K562 (cell line): Measurements from ENCODE around the gene FIBP. TPM values are rescaled to one million over a fixed set of nuclear protein-coding genes. Genes with fewer than 3 reads are reported as not detected.

ENCODE experiments used
- ATAC-seq: fragments of 200-7000 bp; cut with Tn5 transposase; 3 replicates; pipeline ENCODE4 v1.9.1; 2020; ENCODE audit warnings: moderate library complexity
- BruUV-seq: library from RNA; stranded (reverse); fragments of 400-500 nt; replicated peaks from 2 replicates; lab custom pipeline; 2021; lab: Mats Ljungman, UMichigan
- CTCF ChIA-PET: fragments of 300-600 bp; formaldehyde crosslinking; extraction: SDS; loops from one replicate; lab custom pipeline; 2021; ENCODE audit warnings: low intra/inter-chr PET ratio; lab: Yijun Ruan, JAX
- POLR2A ChIA-PET: fragments of 300-600, 350-650 bp; sonication (Branson Sonifier 250); formaldehyde crosslinking; extraction: SDS; loops from one replicate; lab custom pipeline; 2021; ENCODE audit warnings: antibody characterized with exemption, inconsistent platforms; lab: Yijun Ruan, JAX
- DNase-seq, 4 experiments: peaks; one replicate each; pipeline versions ENCODE4 v3.0.0 to v3.0.0-alpha.2; 2011 to 2018; ENCODE audit warnings: low spot score in 3 of 4, mixed read lengths in 3 of 4; ENCODE audit errors: extremely low read depth in 1 of 4
- FAIRE-seq: peaks from 2 replicates; lab custom pipeline; 2011; peaks lifted over from hg19 to GRCh38; lab: Jason Lieb, UNC
- H2AFZ ChIP-seq: 2 replicates; pipeline ENCODE4 v1.6.0; 2011; ENCODE audit warnings: low read depth, low read length, control low read depth, inconsistent platforms
- H3K27ac ChIP-seq: fragments of 200-600 bp; 3 replicates; pipeline ENCODE4 v1.8.0; 2011; ENCODE audit warnings: low read depth, mild to moderate bottlenecking, control low read depth, inconsistent platforms, low read length, moderate library complexity, mixed read lengths; ENCODE audit errors: extremely low read depth
- H3K27me3 ChIP-seq, 2 experiments: fragments of 300-600 bp in 1 of 2; 2 replicates in 1 of 2; 3 replicates in 1 of 2; pipeline versions ENCODE4 v1.6.0 to v1.8.0; 2011; ENCODE audit warnings: inconsistent platforms in 2 of 2, low read length in 2 of 2, mild to moderate bottlenecking in 1 of 2, mixed read lengths in 1 of 2, moderate library complexity in 1 of 2; ENCODE audit not compliant: control insufficient read depth in 2 of 2, insufficient read depth in 2 of 2
- H3K36me3 ChIP-seq: fragments of 300-600 bp; 3 replicates; pipeline ENCODE4 v1.8.0; 2011; ENCODE audit warnings: mild to moderate bottlenecking, low read length, inconsistent platforms; ENCODE audit not compliant: control insufficient read depth, insufficient read depth
- H3K4me1 ChIP-seq, 2 experiments: fragments of 200-600 bp in 1 of 2; replicated peaks in 1 of 2; 2 replicates in 1 of 2; 3 replicates in 1 of 2; pipeline versions ENCODE4 v1.5.1 to v1.8.0; 2011; ENCODE audit warnings: inconsistent platforms in 2 of 2, low read length in 2 of 2, mild to moderate bottlenecking in 1 of 2, mixed read lengths in 1 of 2, moderate library complexity in 1 of 2; ENCODE audit not compliant: control insufficient read depth in 2 of 2, insufficient read depth in 2 of 2
- H3K4me2 ChIP-seq: 2 replicates; pipeline ENCODE4 v1.6.1; 2011; ENCODE audit warnings: low read length, control low read depth, inconsistent platforms, mixed read lengths; ENCODE audit not compliant: insufficient read depth
- H3K4me3 ChIP-seq: fragments of 200-600 bp; sonication (generic), shearing (Covaris generic); 2 replicates; pipeline ENCODE4 v1.5.1; 2016; ENCODE audit warnings: control low read depth, inconsistent platforms
- H3K79me2 ChIP-seq: fragments of 200-600 bp; 3 replicates; pipeline ENCODE4 v1.8.0; 2011; ENCODE audit warnings: low read length, inconsistent platforms; ENCODE audit not compliant: control insufficient read depth, insufficient read depth
- H3K9ac ChIP-seq, 2 experiments: 2 replicates each; pipeline versions ENCODE4 v1.6.0 to v1.6.1; 2011; ENCODE audit warnings: low read depth in 2 of 2, low read length in 2 of 2, control low read depth in 1 of 2, inconsistent platforms in 1 of 2, mild to moderate bottlenecking in 1 of 2, mixed read lengths in 1 of 2; ENCODE audit not compliant: insufficient read depth in 1 of 2
- H3K9me1 ChIP-seq: one replicate; pipeline ENCODE4 v1.6.0; 2011; ENCODE audit warnings: inconsistent platforms, mild to moderate bottlenecking, low read length, moderate library complexity; ENCODE audit not compliant: control insufficient read depth, insufficient read depth
- H3K9me3 ChIP-seq: replicated peaks from 2 replicates; pipeline ENCODE4 v1.5.1; 2011; ENCODE audit warnings: low read depth, low read length, inconsistent platforms; ENCODE audit not compliant: control insufficient read depth, insufficient read depth
- H4K20me1 ChIP-seq: replicated peaks from 2 replicates; pipeline ENCODE4 v1.6.1; 2011; ENCODE audit warnings: low read length, inconsistent platforms, mixed read lengths; ENCODE audit not compliant: control insufficient read depth, insufficient read depth
- CREB1 ChIP-seq, 2 experiments: sonication (generic) in 1 of 2; formaldehyde crosslinking in 1 of 2; IDR thresholded peaks; 2 replicates each; pipeline versions ENCODE4 v1.6.1 to v1.8.0; 2012 to 2022; ENCODE audit warnings: inconsistent platforms in 1 of 2, mild to moderate bottlenecking in 1 of 2, missing genetic modification reagents in 1 of 2, moderate library complexity in 1 of 2
- EGR1 ChIP-seq: fragments of 450-650 bp; conservative IDR thresholded peaks from 2 replicates; pipeline ENCODE4 v1.6.1; 2017; ENCODE audit warnings: mild to moderate bottlenecking
- FUS ChIP-seq: fragments of 200-400 bp; formaldehyde crosslinking; optimal IDR thresholded peaks from 2 replicates; pipeline ENCODE3; 2017; ENCODE audit warnings: low read depth, low read length
- KDM5B ChIP-seq: fragments of 200-600 bp; sonication (generic); IDR thresholded peaks from 2 replicates; pipeline ENCODE4 v1.6.1; 2012; ENCODE audit warnings: low read depth, mild to moderate bottlenecking, moderate library complexity, low read length, control low read depth, inconsistent platforms; ENCODE audit not compliant: insufficient replicate concordance
- KLF10 ChIP-seq: fragments of 250-450 bp; sonication (Bioruptor Pico); IDR thresholded peaks from 2 replicates; pipeline ENCODE4 v1.6.1; 2021; ENCODE audit warnings: matching md5 sums
- KLF13 ChIP-seq: fragments of 450-650 bp; IDR thresholded peaks from 2 replicates; pipeline ENCODE4 v1.6.1; 2016; ENCODE audit warnings: missing genetic modification characterization, low read depth, mild to moderate bottlenecking, missing compliant biosample characterization, moderate library complexity, borderline replicate concordance
- MCM5 ChIP-seq: fragments of 450-650 bp; IDR thresholded peaks from 2 replicates; pipeline ENCODE4 v1.6.1; 2016; ENCODE audit warnings: low read depth
- NCOR1 ChIP-seq: fragments of 450-650 bp; IDR thresholded peaks from 2 replicates; pipeline ENCODE4 v1.6.1; 2016; ENCODE audit warnings: mild to moderate bottlenecking, moderate library complexity
- POLR2B ChIP-seq: fragments of 450-650 bp; IDR thresholded peaks from 2 replicates; pipeline ENCODE4 v1.6.1; 2018; ENCODE audit warnings: low read depth; ENCODE audit not compliant: partially characterized antibody
- POLR2G ChIP-seq: fragments of 200-400 bp; formaldehyde crosslinking; IDR thresholded peaks from 2 replicates; pipeline ENCODE4 v1.6.1; 2017; ENCODE audit warnings: low read depth, mild to moderate bottlenecking, antibody characterized with exemption, low read length, moderate library complexity
- ZKSCAN8 ChIP-seq: fragments of 200-800 bp; sonication (Bioruptor generic); IDR thresholded peaks from 2 replicates; pipeline ENCODE4 v1.6.1; 2016; ENCODE audit warnings: missing genetic modification characterization, missing compliant biosample characterization
- ZNF431 ChIP-seq: sonication (generic); formaldehyde crosslinking; IDR thresholded peaks from 2 replicates; pipeline ENCODE4 v1.8.0; 2022; ENCODE audit warnings: mild to moderate bottlenecking, missing genetic modification reagents
- WGBS: fragments of 100-300 bp; shearing (Covaris generic); methylation state at CpG from one replicate; pipeline ENCODE4 v1.1.6; 2016; ENCODE audit warnings: low coverage, mixed read lengths; ENCODE audit not compliant: insufficient coverage; ENCODE audit errors: missing lambda C conversion rate; 5-methylcytosine and 5-hydroxymethylcytosine counted together
- in situ Hi-C: fragments of 300-500 bp; cut with MboI; formaldehyde crosslinking; loops from 4 replicates; pipeline ENCODE4 v1.15.0; 2018; ENCODE audit warnings: inconsistent platforms, mixed read lengths
- intact Hi-C: fragments of 100-400 bp; cut with micrococcal nuclease; formaldehyde crosslinking; loops from 2 replicates; pipeline ENCODE4 v1.14.2; 2022
- polyA plus RNA-seq, 8 experiments: library from polyadenylated mRNA; depleted of rRNA in 4 of 8; stranded (reverse) in 5 of 8; unstranded in 3 of 8; fragments of >200 nt; fragmentation: Nextera tagmentation in 2 of 8; fragmentation: Illumina TruSeq in 1 of 8; extraction: Ambion mirVana in 2 of 8; extraction: Trizol in 1 of 8; gene quantifications; 2 replicates each; pipeline versions ENCODE4 v1.2.1 to v1.2.3, GENCODE V29; 2011 to 2014; ENCODE audit warnings: inconsistent platforms in 1 of 8, missing spikeins in 1 of 8
- total RNA-seq, 7 experiments: library from RNA; depleted of rRNA in 6 of 7; stranded (reverse); fragments of >200 nt in 6 of 7; fragmentation: Illumina TruSeq in 2 of 7; extraction: Trizol in 2 of 7; gene quantifications; 2 replicates each; pipeline versions ENCODE4 v1.2.1 to v1.2.3, GENCODE V29; 2011 to 2021; ENCODE audit warnings: low replicate concordance in 1 of 7
- TF ChIP-seq, protein P1 (sequence below): fragments of 250-450 bp; sonication (Bioruptor Pico); IDR thresholded peaks from 2 replicates; pipeline ENCODE4 v1.8.0; 2022; ENCODE audit warnings: inconsistent platforms
- TF ChIP-seq, protein P2 (sequence below): sonication (generic); formaldehyde crosslinking; IDR thresholded peaks from 2 replicates; pipeline ENCODE4 v1.8.0; 2022; ENCODE audit warnings: missing genetic modification reagents, mild to moderate bottlenecking, moderate library complexity, borderline replicate concordance
- TF ChIP-seq, protein P3 (sequence below): conservative IDR thresholded peaks from 2 replicates; pipeline ENCODE4 v1.6.1; 2011; ENCODE audit warnings: low read depth, mild to moderate bottlenecking, low read length; ENCODE audit not compliant: control insufficient read depth
- TF ChIP-seq, protein P4 (sequence below): fragments of 450-650 bp; formaldehyde crosslinking; conservative IDR thresholded peaks from 2 replicates; pipeline ENCODE4 v1.4.0; 2022; ENCODE audit warnings: mild to moderate bottlenecking, missing genetic modification characterization

The FIBP gene
- total and polyA plus RNA-seq, 9 of the 15 experiments (the other 6 are each of a cell fraction or from before 2014, with no cell fraction given): 41.2 to 79.2 (median 48.6) TPM

DNA sequence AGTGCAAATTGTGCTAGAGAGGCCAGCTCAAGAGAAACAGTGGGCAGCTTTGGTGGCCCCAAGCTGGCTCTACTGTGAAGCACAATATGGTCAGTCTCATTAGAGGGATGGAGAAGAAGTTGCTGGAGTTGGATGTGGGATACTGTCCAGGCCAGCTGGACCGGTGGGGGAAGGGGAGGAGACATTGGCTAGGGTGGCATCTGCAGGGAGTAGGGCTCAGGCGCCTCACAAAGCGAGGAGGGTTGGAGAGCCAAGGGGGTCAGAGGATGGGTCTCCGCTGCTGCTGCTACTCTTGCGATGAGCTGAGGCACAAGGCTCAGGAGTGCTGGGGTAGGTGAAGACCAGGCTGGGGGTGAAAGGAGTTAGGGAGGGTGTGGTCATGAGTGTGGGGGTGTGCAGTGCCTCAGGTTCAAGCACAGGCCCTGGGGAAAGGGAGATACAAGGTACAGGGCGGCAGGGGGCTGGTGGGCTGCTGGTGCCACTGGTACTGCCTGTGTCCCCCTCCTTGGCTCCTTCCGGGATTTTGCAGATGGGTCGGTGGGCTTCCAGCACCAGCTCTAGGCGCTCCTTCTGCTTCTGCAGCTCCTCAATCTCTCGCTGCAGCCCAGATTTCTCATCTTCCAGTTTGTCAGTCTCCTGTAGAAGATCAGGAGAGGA, 4.5 kb upstream of the FIBP start:
- no peak for DNase-seq
- POLR2A ChIA-PET: interaction anchor here (0.6 to 10.0 kb wide), 23 partner anchors 7 to 298 kb away, joined by 3 to 136 read pairs (median 4); partner anchors contain the start of genes CFL1, FOSL1 and MUS81
- H3K9me1 ChIP-seq: no peaks in the 10 kb centered on the region
- CTCF ChIA-PET: no interaction called here
- intact Hi-C loops: no loop called here
- peaks cover 28% of the 10 kb centered on the region for H4K20me1 ChIP-seq
- no peak for FAIRE-seq
- BruUV-seq: no TSS peak
- peak overlapping the region; percentile 89 for H3K4me2 ChIP-seq
- no peak for ATAC-seq
- H3K9ac ChIP-seq: peak overlapping the region in 1 of 2 experiments; percentile 53; a peak in 2 of 4 replicates
- peak overlapping the region; percentile 70; the same call in 1 of the 2 replicates for H3K4me3 ChIP-seq
- in situ Hi-C loops: no loop called here
- peaks cover 78% of the 10 kb centered on the region for H3K79me2 ChIP-seq
- 79% methylated on average over 10 of the region's 10 CpGs for WGBS
- peaks cover 57% of the 10 kb centered on the region for H3K36me3 ChIP-seq
- peaks cover 37 to 66% of the 10 kb centered on the region in 2 experiments for H3K4me1 ChIP-seq
- no peaks in the 10 kb centered on the region for H3K27me3 ChIP-seq
- peak overlapping the region; percentile 84; the same call in 2 of the 3 replicates for H3K27ac ChIP-seq
- H3K9me3 ChIP-seq: no peaks in the 10 kb centered on the region
- H2AFZ ChIP-seq: no peak overlapping the region
- TF ChIP-seq, protein P1, sequence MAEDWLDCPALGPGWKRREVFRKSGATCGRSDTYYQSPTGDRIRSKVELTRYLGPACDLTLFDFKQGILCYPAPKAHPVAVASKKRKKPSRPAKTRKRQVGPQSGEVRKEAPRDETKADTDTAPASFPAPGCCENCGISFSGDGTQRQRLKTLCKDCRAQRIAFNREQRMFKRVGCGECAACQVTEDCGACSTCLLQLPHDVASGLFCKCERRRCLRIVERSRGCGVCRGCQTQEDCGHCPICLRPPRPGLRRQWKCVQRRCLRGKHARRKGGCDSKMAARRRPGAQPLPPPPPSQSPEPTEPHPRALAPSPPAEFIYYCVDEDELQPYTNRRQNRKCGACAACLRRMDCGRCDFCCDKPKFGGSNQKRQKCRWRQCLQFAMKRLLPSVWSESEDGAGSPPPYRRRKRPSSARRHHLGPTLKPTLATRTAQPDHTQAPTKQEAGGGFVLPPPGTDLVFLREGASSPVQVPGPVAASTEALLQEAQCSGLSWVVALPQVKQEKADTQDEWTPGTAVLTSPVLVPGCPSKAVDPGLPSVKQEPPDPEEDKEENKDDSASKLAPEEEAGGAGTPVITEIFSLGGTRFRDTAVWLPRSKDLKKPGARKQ: no peak
- TF ChIP-seq MCM5 (no peak), POLR2G (peak; percentile 73), POLR2B (peak; percentile 42), FUS (no peak), ZNF431 (CRISPR knock-in tag) (no peak), CREB1 (IDR thresholded peaks at IDR 0.05) (peak; percentile 9; the same call in 1 of the 2 replicates), CREB1 (CRISPR knock-in tag; IDR thresholded peaks at IDR 0.05) (no peak), ZKSCAN8 (CRISPR knock-in tag) (no peak), KLF13 (tag) (no peak), KLF10 (CRISPR knock-in tag) (no peak), KDM5B (peak; percentile 36), EGR1 (peak; percentile 29; the same call in 1 of the 2 replicates), NCOR1 (no peak)
- TF ChIP-seq, protein P2, sequence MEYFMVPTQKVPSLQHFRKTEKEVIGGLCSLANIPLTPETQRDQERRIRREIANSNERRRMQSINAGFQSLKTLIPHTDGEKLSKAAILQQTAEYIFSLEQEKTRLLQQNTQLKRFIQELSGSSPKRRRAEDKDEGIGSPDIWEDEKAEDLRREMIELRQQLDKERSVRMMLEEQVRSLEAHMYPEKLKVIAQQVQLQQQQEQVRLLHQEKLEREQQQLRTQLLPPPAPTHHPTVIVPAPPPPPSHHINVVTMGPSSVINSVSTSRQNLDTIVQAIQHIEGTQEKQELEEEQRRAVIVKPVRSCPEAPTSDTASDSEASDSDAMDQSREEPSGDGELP (CRISPR knock-in tag): 0 out of 2 replicates have a peak, but pooled peaks have one; percentile 22
- TF ChIP-seq, protein P3, sequence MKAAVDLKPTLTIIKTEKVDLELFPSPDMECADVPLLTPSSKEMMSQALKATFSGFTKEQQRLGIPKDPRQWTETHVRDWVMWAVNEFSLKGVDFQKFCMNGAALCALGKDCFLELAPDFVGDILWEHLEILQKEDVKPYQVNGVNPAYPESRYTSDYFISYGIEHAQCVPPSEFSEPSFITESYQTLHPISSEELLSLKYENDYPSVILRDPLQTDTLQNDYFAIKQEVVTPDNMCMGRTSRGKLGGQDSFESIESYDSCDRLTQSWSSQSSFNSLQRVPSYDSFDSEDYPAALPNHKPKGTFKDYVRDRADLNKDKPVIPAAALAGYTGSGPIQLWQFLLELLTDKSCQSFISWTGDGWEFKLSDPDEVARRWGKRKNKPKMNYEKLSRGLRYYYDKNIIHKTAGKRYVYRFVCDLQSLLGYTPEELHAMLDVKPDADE: 0 out of 2 replicates have a peak, but pooled peaks have one; percentile 25
- TF ChIP-seq, protein P4, sequence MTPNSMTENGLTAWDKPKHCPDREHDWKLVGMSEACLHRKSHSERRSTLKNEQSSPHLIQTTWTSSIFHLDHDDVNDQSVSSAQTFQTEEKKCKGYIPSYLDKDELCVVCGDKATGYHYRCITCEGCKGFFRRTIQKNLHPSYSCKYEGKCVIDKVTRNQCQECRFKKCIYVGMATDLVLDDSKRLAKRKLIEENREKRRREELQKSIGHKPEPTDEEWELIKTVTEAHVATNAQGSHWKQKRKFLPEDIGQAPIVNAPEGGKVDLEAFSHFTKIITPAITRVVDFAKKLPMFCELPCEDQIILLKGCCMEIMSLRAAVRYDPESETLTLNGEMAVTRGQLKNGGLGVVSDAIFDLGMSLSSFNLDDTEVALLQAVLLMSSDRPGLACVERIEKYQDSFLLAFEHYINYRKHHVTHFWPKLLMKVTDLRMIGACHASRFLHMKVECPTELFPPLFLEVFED (CRISPR knock-in tag): peak; percentile 75; the same call in 1 of the 2 replicates
